Measurements from ENCODE around the gene OCA2. TPM values are rescaled to one million over a fixed set of nuclear protein-coding genes. Genes with fewer than 3 reads are reported as not detected.

Gene OCA2
- total and polyA plus RNA-seq, 10 donors = 0.39 to 3.0 (median 1.0) TPM

DNA sequence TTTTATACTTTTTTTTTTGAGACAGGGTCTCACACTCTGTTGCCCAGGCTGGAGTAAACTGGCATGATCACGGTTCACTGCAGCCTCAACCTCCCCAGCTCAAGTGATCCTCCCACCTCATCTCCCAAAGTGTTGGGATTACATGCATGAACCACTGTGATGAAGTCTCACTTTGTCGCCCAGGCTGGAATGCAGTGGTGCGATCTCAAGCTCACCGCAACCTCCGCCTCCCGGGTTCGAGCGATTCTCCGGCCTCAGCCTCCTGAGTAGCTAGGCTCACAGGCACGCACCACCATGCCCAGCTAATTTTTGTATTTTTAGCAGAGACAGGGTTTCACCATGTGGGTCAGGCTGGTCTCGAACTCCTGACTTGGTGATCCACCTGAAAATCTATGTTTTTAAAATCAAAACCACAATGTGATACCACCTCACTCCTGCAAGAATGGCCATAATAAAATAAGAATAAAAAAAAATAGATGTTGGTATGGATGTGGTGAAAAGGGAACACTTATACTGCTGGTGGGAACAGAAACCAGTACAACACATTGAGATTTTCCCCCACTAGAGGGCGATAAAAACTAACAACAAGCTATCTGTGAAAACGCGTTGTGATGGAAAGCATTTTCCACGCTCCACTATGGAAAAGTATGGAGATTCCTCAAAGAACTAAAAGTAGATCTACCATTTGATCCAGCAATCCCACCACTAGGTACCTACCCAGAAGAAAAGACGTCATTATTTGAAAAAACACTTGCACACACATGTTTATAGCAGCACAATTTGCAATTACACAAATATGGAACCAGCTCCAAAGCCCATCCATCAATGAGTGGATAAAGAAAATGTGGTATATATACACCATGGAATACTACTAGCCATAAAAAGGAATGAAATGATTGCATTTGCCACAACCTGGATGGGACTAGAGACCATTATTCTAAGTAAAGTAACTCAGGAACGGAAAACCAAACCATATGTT is 26.8 kb upstream of the OCA2 start:
- H3K4me1 ChIP-seq = peaks cover 0 to 21% (median 3%) of the 10 kb centered on the region in 6 donors
- TF ChIP-seq CTCF (IDR thresholded peaks at IDR 0.05 in 8 of 11, conservative IDR thresholded peaks at IDR 0.05 in 3 of 11) (peak in 9 of 11 experiments; percentile 31 to 77 (median 62)), POLR2A (IDR thresholded peaks at IDR 0.05) (no peak), POLR2AphosphoS5 (IDR thresholded peaks at IDR 0.05) (no peak)
- intact Hi-C loops (cut with DNase I; ENCODE audit: low total_unique reads) = no loop called here
- no peaks in the 10 kb centered on the region for H3K27me3 ChIP-seq (replicated peaks in 1 of 7)
- DNase-seq = no peak
- peaks cover 0 to 85% (median 28%) of the 10 kb centered on the region in 6 donors for H3K36me3 ChIP-seq
- H3K4me3 ChIP-seq = no peak overlapping the region
- no peaks in the 10 kb centered on the region for H3K9me3 ChIP-seq
- 68 to 75% (median 72%) methylated on average over 17 of the region's 17 CpGs for WGBS, 5 donors
- no peak overlapping the region for H3K27ac ChIP-seq

- WGBS, 5 donors = 80 to 100% (median 95%) methylated on average over 1 to 10 of the region's 10 CpGs
- Histone ChIP-seq H3K36me3 (peaks cover 0 to 85% (median 30%) of the 10 kb centered on the region in 6 donors), H3K4me1 (peaks cover 0 to 21% (median 3%) of the 10 kb centered on the region in 6 donors), H3K4me3 (no peak overlapping the region), H3K27ac (no peak overlapping the region), H3K27me3 (replicated peaks in 1 of 7) (no peaks in the 10 kb centered on the region), H3K9me3 (no peaks in the 10 kb centered on the region)
- TF ChIP-seq POLR2AphosphoS5 (IDR thresholded peaks at IDR 0.05) = no peak
- no peak for TF ChIP-seq POLR2A (IDR thresholded peaks at IDR 0.05)
- TF ChIP-seq CTCF (IDR thresholded peaks at IDR 0.05 in 8 of 11, conservative IDR thresholded peaks at IDR 0.05 in 3 of 11) = no peak
- no peak for DNase-seq
- intact Hi-C loops (cut with DNase I; ENCODE audit: low total_unique reads) = no loop called here
Measured at GRCh38 chr15:28124841-28125240, 25.7 kb upstream of the OCA2 start.

DNA sequence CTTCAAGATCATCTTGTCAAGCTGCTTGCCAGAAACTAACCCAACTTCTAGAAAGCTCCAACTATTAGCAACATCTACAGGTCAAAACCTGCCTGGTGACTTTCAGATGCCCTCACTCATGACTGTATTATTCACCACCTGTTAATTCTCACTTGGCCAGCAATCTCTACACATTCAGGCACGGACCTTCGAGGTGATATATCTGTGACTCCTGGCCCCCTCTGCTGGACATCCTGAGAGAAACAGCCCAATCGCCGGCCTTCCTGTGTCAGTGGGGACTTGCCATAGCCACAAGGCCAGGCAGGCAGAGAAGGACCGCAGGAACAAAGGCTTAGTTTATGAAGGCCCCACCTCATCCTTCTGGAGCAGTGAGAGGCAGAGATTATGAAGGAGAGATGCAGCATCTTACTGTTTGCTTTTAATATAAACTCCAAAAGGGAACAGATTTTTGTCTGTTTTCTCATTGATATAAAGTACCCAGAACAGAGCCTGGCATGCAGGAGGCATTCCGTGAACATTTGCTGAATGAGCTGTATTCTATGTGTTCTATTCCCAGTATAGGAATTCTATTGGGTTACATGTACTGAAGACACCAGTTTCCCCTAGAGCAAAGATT is 24.4 kb upstream of the OCA2 start:
- H3K4me3 ChIP-seq = no peak overlapping the region
- H3K9me3 ChIP-seq = no peaks in the 10 kb centered on the region
- H3K4me1 ChIP-seq = peaks cover 0 to 18% (median 3%) of the 10 kb centered on the region in 6 donors
- TF ChIP-seq POLR2A (IDR thresholded peaks at IDR 0.05) (no peak), POLR2AphosphoS5 (IDR thresholded peaks at IDR 0.05) (no peak), CTCF (IDR thresholded peaks at IDR 0.05 in 8 of 11, conservative IDR thresholded peaks at IDR 0.05 in 3 of 11) (peak in 10 of 11 experiments; percentile 18 to 80 (median 68))
- H3K36me3 ChIP-seq = peaks cover 0 to 85% (median 33%) of the 10 kb centered on the region in 6 donors
- 39 to 49% (median 44%) methylated on average over 6 of the region's 6 CpGs for WGBS, 5 donors
- intact Hi-C loops (cut with DNase I; ENCODE audit: low total_unique reads) = no loop called here
- no peak for DNase-seq
- no peaks in the 10 kb centered on the region for H3K27me3 ChIP-seq (replicated peaks in 1 of 7)
- H3K27ac ChIP-seq = no peak overlapping the region
